ENCODE measurements around the gene SEPTIN12.

- no peak for TF ChIP-seq MAX (IDR thresholded peaks at IDR 0.05; ENCODE audit: insufficient read depth, insufficient read length)
- no peak for TF ChIP-seq CTCF (IDR thresholded peaks at IDR 0.05; ENCODE audit: extremely low read depth in 1 of 2, insufficient read depth in 1 of 2, low read depth in 1 of 2, low read length in 2 of 2)
- TF ChIP-seq POLR2A (IDR thresholded peaks at IDR 0.05; ENCODE audit: low read depth, low read length) = no peak
- no peak for TF ChIP-seq EZH2 (IDR thresholded peaks at IDR 0.05; ENCODE audit: borderline replicate concordance, low read depth, low read length, severe bottlenecking)
- TF ChIP-seq POLR2AphosphoS5 (IDR thresholded peaks at IDR 0.05; ENCODE audit: insufficient read depth, low read depth, low read length) = no peak
- no peak for TF ChIP-seq JUN (IDR thresholded peaks at IDR 0.05; ENCODE audit: borderline replicate concordance, insufficient read depth, insufficient read length, low read depth)
Measured at GRCh38 chr16:4801962-4802658, 14.0 kb upstream of the SEPTIN12 start, which contains the start of gene ROGDI.

All from endothelial cell of umbilical vein (primary cell).